GM12878 (cell line): ENCODE measurements around the gene NF1. TPM values are rescaled to one million over a fixed set of nuclear protein-coding genes. Genes with fewer than 3 reads are reported as not detected.

Experiments used
- ATAC-seq: fragments of 200-7000 bp; cut with Tn5 transposase; 3 replicates; pipeline ENCODE4 v1.9.1; 2020; ENCODE audit warnings: mild to moderate bottlenecking, moderate library complexity
- BruUV-seq: library from RNA; stranded (reverse); fragments of 400-500 nt; replicated peaks from 2 replicates; lab custom pipeline; 2021; lab: Mats Ljungman, UMichigan
- CTCF ChIA-PET: fragments of 300-600 bp; sonication (Branson Sonifier 250); formaldehyde crosslinking; extraction: SDS; loops from one replicate; lab custom pipeline; 2021; ENCODE audit warnings: inconsistent platforms; lab: Yijun Ruan, JAX
- POLR2A ChIA-PET: fragments of 350-600 bp; formaldehyde crosslinking; extraction: SDS; loops from one replicate; lab custom pipeline; 2021; ENCODE audit warnings: inconsistent platforms; lab: Charles Lee
- RAD21 ChIA-PET: fragments of 300-600 bp; sonication (Branson Sonifier 250); formaldehyde crosslinking; loops from one replicate; lab custom pipeline; 2023; ENCODE audit warnings: antibody characterized with exemption; ENCODE audit not compliant: unreplicated experiment; lab: Charles Lee
- SMC1A ChIA-PET: fragments of 300-600 bp; sonication (Branson Sonifier 250); formaldehyde crosslinking; loops from one replicate; lab custom pipeline; 2023; ENCODE audit not compliant: unreplicated experiment, uncharacterized antibody; lab: Charles Lee
- DNase-seq: peaks from one replicate; pipeline ENCODE4 v3.0.0-alpha.2; 2011; ENCODE audit warnings: low read depth, low spot score
- FAIRE-seq: peaks from 3 replicates; lab custom pipeline; 2011; peaks lifted over from hg19 to GRCh38; lab: Jason Lieb, UNC
- H2AFZ ChIP-seq: 2 replicates; pipeline ENCODE4 v1.6.0; 2011; ENCODE audit warnings: low read depth, low read length, control low read depth; ENCODE audit not compliant: control insufficient read depth
- H3K27ac ChIP-seq: 2 replicates; pipeline ENCODE4 v1.5.1; 2011; ENCODE audit warnings: control low read depth; ENCODE audit not compliant: control insufficient read depth, insufficient read depth
- H3K27me3 ChIP-seq, 2 experiments: replicated peaks in 1 of 2; 2 replicates each; pipeline versions ENCODE4 v1.6.0 to v1.6.1; 2011; ENCODE audit warnings: low read length in 1 of 2; ENCODE audit not compliant: control insufficient read depth in 2 of 2, insufficient read depth in 2 of 2
- H3K36me3 ChIP-seq, 2 experiments: 2 replicates each; pipeline ENCODE4 v1.5.1; 2011; ENCODE audit warnings: low read length in 1 of 2; ENCODE audit not compliant: control insufficient read depth in 2 of 2, insufficient read depth in 2 of 2
- H3K4me1 ChIP-seq: 2 replicates; pipeline ENCODE4 v1.6.1; 2011; ENCODE audit warnings: mild to moderate bottlenecking, low read length, moderate library complexity, mixed read lengths; ENCODE audit not compliant: control insufficient read depth, insufficient read depth
- H3K4me2 ChIP-seq: 2 replicates; pipeline ENCODE4 v1.6.0; 2011; ENCODE audit warnings: control low read depth; ENCODE audit not compliant: control insufficient read depth, insufficient read depth
- H3K4me3 ChIP-seq: fragments of 200-600 bp; sonication (generic); 2 replicates; pipeline ENCODE4 v1.5.1; 2016
- H3K79me2 ChIP-seq: 2 replicates; pipeline ENCODE4 v1.6.0; 2011; ENCODE audit warnings: low read length; ENCODE audit not compliant: control insufficient read depth, insufficient read depth
- H3K9ac ChIP-seq: 2 replicates; pipeline ENCODE4 v1.8.0; 2011; ENCODE audit warnings: low read length, control low read depth, mixed read lengths; ENCODE audit not compliant: control insufficient read depth, insufficient read depth
- H3K9me3 ChIP-seq: replicated peaks from 3 replicates; pipeline ENCODE4 v1.5.1; 2011; ENCODE audit warnings: mild to moderate bottlenecking, low read length; ENCODE audit not compliant: control insufficient read depth, insufficient read depth
- H4K20me1 ChIP-seq: 2 replicates; pipeline ENCODE4 v1.6.0; 2011; ENCODE audit not compliant: control insufficient read depth, insufficient read depth
- NFIC ChIP-seq: IDR thresholded peaks from 2 replicates; pipeline ENCODE4 v1.6.1; 2012; ENCODE audit warnings: low read depth, mild to moderate bottlenecking, inconsistent platforms, low read length, moderate library complexity
- PAX5 ChIP-seq: IDR thresholded peaks from 2 replicates; pipeline ENCODE4 v1.6.1; 2011; ENCODE audit warnings: low read depth, low read length, borderline replicate concordance
- RAD21 ChIP-seq: IDR thresholded peaks from 2 replicates; pipeline ENCODE4 v1.6.1; 2011; ENCODE audit warnings: mild to moderate bottlenecking, low read depth, low read length, moderate library complexity; ENCODE audit not compliant: insufficient read depth
- RCOR1 ChIP-seq: conservative IDR thresholded peaks from 2 replicates; pipeline ENCODE4 v1.6.1; 2012; ENCODE audit warnings: low read depth, low read length, improper control_type of control experiment
- RUNX3 ChIP-seq: IDR thresholded peaks from 2 replicates; pipeline ENCODE4 v1.6.1; 2012; ENCODE audit warnings: low read length, inconsistent platforms
- SPI1 ChIP-seq: IDR thresholded peaks from 2 replicates; pipeline ENCODE4 v1.6.1; 2011; ENCODE audit warnings: low read depth, mild to moderate bottlenecking, low read length, moderate library complexity, borderline replicate concordance; ENCODE audit not compliant: insufficient read depth
- ZNF384 ChIP-seq: IDR thresholded peaks from 2 replicates; pipeline ENCODE4 v1.6.1; 2012; ENCODE audit warnings: low read depth, mild to moderate bottlenecking, low read length, improper control_type of control experiment, borderline replicate concordance
- WGBS: methylation state at CpG from one replicate; pipeline ENCODE4 v1.1.6; 2016; ENCODE audit warnings: low lambda C conversion rate; ENCODE audit not compliant: insufficient replicate concordance, insufficient coverage; ENCODE audit errors: missing lambda C conversion rate; 5-methylcytosine and 5-hydroxymethylcytosine counted together
- in situ Hi-C: fragments of 300-500 bp; cut with MboI; formaldehyde crosslinking; loops from 9 replicates; pipeline ENCODE4 v1.14.3; 2018; ENCODE audit warnings: mixed read lengths
- intact Hi-C: fragments of 100-400 bp; cut with micrococcal nuclease; formaldehyde crosslinking; loops from one replicate; pipeline ENCODE4 v1.14.2; 2022; ENCODE audit not compliant: unreplicated experiment
- polyA plus RNA-seq, 11 experiments: library from polyadenylated mRNA; depleted of rRNA in 4 of 11; unstranded in 6 of 11; stranded (reverse) in 5 of 11; fragments of >200 nt; fragmentation: Nextera tagmentation in 4 of 11; fragmentation: Illumina TruSeq in 1 of 11; extraction: Ambion mirVana in 4 of 11; extraction: Trizol in 1 of 11; gene quantifications; 1 replicate in 1 of 11; 2 replicates in 10 of 11; pipeline versions ENCODE4 v1.2.1 to v1.2.3, GENCODE V29; 2011 to 2016; ENCODE audit warnings: inconsistent platforms in 2 of 11, missing spikeins in 2 of 11, low read depth in 1 of 11
- total RNA-seq, 4 experiments: library from RNA; depleted of rRNA in 3 of 4; stranded (reverse); fragments of >200 nt in 3 of 4; fragmentation: Illumina TruSeq in 1 of 4; extraction: Trizol in 1 of 4; gene quantifications; 2 replicates each; pipeline versions ENCODE4 v1.2.1 to v1.2.3, GENCODE V29; 2013 to 2021

Gene NF1
- total and polyA plus RNA-seq, 10 of the 15 experiments (the other 5 are each of a cell fraction or from before 2014, with no cell fraction given): 2.5 to 31.8 (median 16.6) TPM

GRCh38 chr17:31374094-31374447 lies 279.3 kb downstream of the NF1 start:
- in situ Hi-C loops: loop anchor here (5.0 kb wide), 1 partner anchor 357 kb away; no protein-coding TSS in a partner anchor
- peak; percentile 8; the same call in 1 of the 3 replicates for ATAC-seq
- H3K9me3 ChIP-seq: no peaks in the 10 kb centered on the region
- TF ChIP-seq SPI1: peak; percentile 73
- TF ChIP-seq RCOR1: no peak
- no peak overlapping the region for H2AFZ ChIP-seq
- 0 out of 2 replicates have a peak overlapping the region, but pooled peaks have one; percentile 11 for H3K4me2 ChIP-seq
- H3K27ac ChIP-seq: peak overlapping the region; percentile 35; the same call in 1 of the 2 replicates
- peaks cover 0 to 10% of the 10 kb centered on the region in 2 experiments; a peak in 1 of 4 replicates for H3K36me3 ChIP-seq
- 85% methylated on average over 6 of the region's 6 CpGs for WGBS
- no peak for FAIRE-seq
- H3K4me3 ChIP-seq: no peak overlapping the region
- H3K27me3 ChIP-seq: no peaks in the 10 kb centered on the region
- DNase-seq: no peak
- H4K20me1 ChIP-seq: no peaks in the 10 kb centered on the region
- RAD21 ChIA-PET: interaction anchor here (0.7 to 1.6 kb wide), 5 partner anchors 15 to 275 kb away, joined by 3 to 9 read pairs (median 4); no protein-coding TSS in a partner anchor
- no peaks in the 10 kb centered on the region for H3K79me2 ChIP-seq
- H3K9ac ChIP-seq: no peak overlapping the region
- SMC1A ChIA-PET: interaction anchor here (0.8 to 9.7 kb wide), 9 partner anchors 10 to 536 kb away, joined by 3 to 86 read pairs (median 8); partner anchors contain the start of genes EVI2A and EVI2B
- CTCF ChIA-PET: interaction anchor here (0.5 to 5.4 kb wide), 13 partner anchors 9 to 362 kb away, joined by 3 to 80 read pairs (median 3); partner anchors contain the start of gene EVI2B
- POLR2A ChIA-PET: interaction anchor here (0.6 to 0.7 kb wide), 2 partner anchors 253 to 305 kb away, joined by 3 to 4 read pairs; no protein-coding TSS in a partner anchor
- BruUV-seq: no TSS peak
- intact Hi-C loops: loop anchor here (5.0 kb wide), 2 partner anchors 157 to 362 kb away; no protein-coding TSS in a partner anchor
- H3K4me1 ChIP-seq: peaks cover 16% of the 10 kb centered on the region

GRCh38 chr17:31374503-31374902 lies 279.7 kb downstream of the NF1 start:
- H3K9me3 ChIP-seq: no peaks in the 10 kb centered on the region
- RAD21 ChIA-PET: interaction anchor here (0.6 to 1.6 kb wide), 6 partner anchors 14 to 276 kb away, joined by 3 to 9 read pairs (median 4); no protein-coding TSS in a partner anchor
- 0 out of 2 replicates have a peak overlapping the region, but pooled peaks have one; percentile 35 for H3K27ac ChIP-seq
- intact Hi-C loops: loop anchor here (5.0 kb wide), 2 partner anchors 157 to 362 kb away; no protein-coding TSS in a partner anchor
- BruUV-seq: no TSS peak
- SMC1A ChIA-PET: interaction anchor here (0.7 to 9.7 kb wide), 8 partner anchors 9 to 537 kb away, joined by 3 to 86 read pairs (median 8); partner anchors contain the start of gene EVI2B
- DNase-seq: no peak
- H3K79me2 ChIP-seq: no peaks in the 10 kb centered on the region
- peak; percentile 62 for ATAC-seq
- POLR2A ChIA-PET: interaction anchor here (0.6 to 0.7 kb wide), 2 partner anchors 253 to 305 kb away, joined by 3 to 4 read pairs; no protein-coding TSS in a partner anchor
- H3K9ac ChIP-seq: no peak overlapping the region
- no peak overlapping the region for H3K4me3 ChIP-seq
- in situ Hi-C loops: loop anchor here (5.0 kb wide), 1 partner anchor 357 kb away; no protein-coding TSS in a partner anchor
- WGBS: 68% methylated on average over 2 of the region's 2 CpGs
- FAIRE-seq: no peak
- CTCF ChIA-PET: interaction anchor here (0.5 to 5.4 kb wide), 13 partner anchors 8 to 362 kb away, joined by 3 to 80 read pairs (median 3); partner anchors contain the start of gene EVI2B
- H4K20me1 ChIP-seq: no peaks in the 10 kb centered on the region
- peaks cover 0 to 10% of the 10 kb centered on the region in 2 experiments; a peak in 1 of 4 replicates for H3K36me3 ChIP-seq
- TF ChIP-seq RAD21 (no peak), PAX5 (0 out of 2 replicates have a peak, but pooled peaks have one; percentile 32), ZNF384 (0 out of 2 replicates have a peak, but pooled peaks have one; percentile 24), RUNX3 (peak; percentile 67), NFIC (0 out of 2 replicates have a peak, but pooled peaks have one; percentile 37)
- no peak overlapping the region for H2AFZ ChIP-seq
- H3K27me3 ChIP-seq: no peaks in the 10 kb centered on the region
- peaks cover 16% of the 10 kb centered on the region for H3K4me1 ChIP-seq
- 0 out of 2 replicates have a peak overlapping the region, but pooled peaks have one; percentile 11 for H3K4me2 ChIP-seq
